ENCODE data around the gene CEMIP. TPM values are rescaled to one million over a fixed set of nuclear protein-coding genes. Genes with fewer than 3 reads are reported as not detected.

CEMIP gene
- total and polyA plus RNA-seq, 8 donors, result 12.4 to 31.8 (median 27.4) TPM

DNA sequence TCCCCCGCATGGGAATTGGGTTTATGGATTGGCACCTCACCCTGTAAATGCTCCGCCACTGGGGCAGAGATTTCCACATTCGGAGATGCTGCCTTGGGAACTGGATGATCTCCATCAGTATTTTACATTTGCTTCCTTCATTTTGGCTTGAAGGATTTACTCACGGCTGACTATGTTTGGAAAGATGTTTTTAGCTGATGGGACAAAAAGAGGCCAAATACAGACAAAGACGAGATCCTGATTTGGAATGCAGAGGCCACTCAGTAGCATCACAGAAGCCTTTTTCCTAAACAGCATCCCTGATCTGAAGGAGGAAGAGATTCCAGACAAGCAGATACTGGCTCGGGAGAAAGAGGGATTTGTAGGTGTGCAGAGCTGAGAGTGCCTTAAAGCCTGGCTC, 133.5 kb downstream of the CEMIP start:
- intact Hi-C loops (cut with DNase I), result no loop called here
- Histone ChIP-seq H3K4me3 (no peak overlapping the region), H3K27ac (no peak overlapping the region), H3K27me3 (no peaks in the 10 kb centered on the region), H3K4me1 (no peaks in the 10 kb centered on the region), H3K36me3 (peaks cover 0 to 29% of the 10 kb centered on the region in 2 donors), H3K9me3 (no peaks in the 10 kb centered on the region)
- ATAC-seq (no peak), DNase-seq (no peak)
- TF ChIP-seq, protein P1, sequence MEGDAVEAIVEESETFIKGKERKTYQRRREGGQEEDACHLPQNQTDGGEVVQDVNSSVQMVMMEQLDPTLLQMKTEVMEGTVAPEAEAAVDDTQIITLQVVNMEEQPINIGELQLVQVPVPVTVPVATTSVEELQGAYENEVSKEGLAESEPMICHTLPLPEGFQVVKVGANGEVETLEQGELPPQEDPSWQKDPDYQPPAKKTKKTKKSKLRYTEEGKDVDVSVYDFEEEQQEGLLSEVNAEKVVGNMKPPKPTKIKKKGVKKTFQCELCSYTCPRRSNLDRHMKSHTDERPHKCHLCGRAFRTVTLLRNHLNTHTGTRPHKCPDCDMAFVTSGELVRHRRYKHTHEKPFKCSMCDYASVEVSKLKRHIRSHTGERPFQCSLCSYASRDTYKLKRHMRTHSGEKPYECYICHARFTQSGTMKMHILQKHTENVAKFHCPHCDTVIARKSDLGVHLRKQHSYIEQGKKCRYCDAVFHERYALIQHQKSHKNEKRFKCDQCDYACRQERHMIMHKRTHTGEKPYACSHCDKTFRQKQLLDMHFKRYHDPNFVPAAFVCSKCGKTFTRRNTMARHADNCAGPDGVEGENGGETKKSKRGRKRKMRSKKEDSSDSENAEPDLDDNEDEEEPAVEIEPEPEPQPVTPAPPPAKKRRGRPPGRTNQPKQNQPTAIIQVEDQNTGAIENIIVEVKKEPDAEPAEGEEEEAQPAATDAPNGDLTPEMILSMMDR (IDR thresholded peaks at IDR 0.05), result no peak

- no peak for ATAC-seq
- Histone ChIP-seq H3K4me1 (no peaks in the 10 kb centered on the region), H3K4me3 (no peak overlapping the region), H3K9me3 (no peaks in the 10 kb centered on the region), H3K27ac (no peak overlapping the region), H3K27me3 (no peaks in the 10 kb centered on the region), H3K36me3 (peaks cover 0 to 20% of the 10 kb centered on the region in 2 donors)
- TF ChIP-seq, protein P1 (IDR thresholded peaks at IDR 0.05), result no peak
- no peak for DNase-seq
- intact Hi-C loops (cut with DNase I), result no loop called here
Measured at GRCh38 chr15:80913541-80913940, 134.4 kb downstream of the CEMIP start.

DNA sequence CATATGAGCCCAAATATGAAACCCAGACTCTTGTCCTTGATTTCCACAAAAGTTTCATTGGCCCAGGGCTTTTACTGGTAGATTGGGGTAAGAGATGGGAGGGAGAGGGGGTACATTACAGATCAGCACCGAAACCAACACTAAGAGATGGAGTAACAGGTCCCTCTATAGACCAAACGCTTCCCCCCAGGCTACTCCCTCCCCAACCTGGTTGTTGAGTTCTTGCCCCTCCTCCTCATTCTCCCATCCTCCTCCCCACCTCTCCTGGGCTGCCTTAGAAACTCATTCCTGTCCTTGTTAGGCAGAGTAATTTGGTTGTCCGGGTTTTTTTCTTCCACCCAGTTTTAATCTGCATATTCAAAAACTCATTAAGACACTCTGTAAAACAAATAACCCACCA, 136.3 kb downstream of the CEMIP start:
- Histone ChIP-seq H3K27me3 (no peaks in the 10 kb centered on the region), H3K27ac (no peak overlapping the region), H3K9me3 (no peaks in the 10 kb centered on the region), H3K36me3 (peaks cover 0 to 7% of the 10 kb centered on the region in 2 donors), H3K4me3 (no peak overlapping the region), H3K4me1 (no peaks in the 10 kb centered on the region)
- intact Hi-C loops (cut with DNase I), result no loop called here
- no peak for DNase-seq
- ATAC-seq, result no peak
- TF ChIP-seq, protein P1 (IDR thresholded peaks at IDR 0.05), result no peak

- TF ChIP-seq, protein P1 (IDR thresholded peaks at IDR 0.05), result no peak
- intact Hi-C loops (cut with DNase I), result no loop called here
- peaks cover 0 to 9% of the 10 kb centered on the region in 2 donors for H3K36me3 ChIP-seq
- DNase-seq (no peak), ATAC-seq (no peak)
- no peaks in the 10 kb centered on the region for H3K9me3 ChIP-seq
- H3K4me1 ChIP-seq, result no peaks in the 10 kb centered on the region
- no peak overlapping the region for H3K27ac ChIP-seq
- H3K4me3 ChIP-seq, result no peak overlapping the region
- no peaks in the 10 kb centered on the region for H3K27me3 ChIP-seq
Measured at GRCh38 chr15:80916056-80916455, 136.9 kb downstream of the CEMIP start.

DNA sequence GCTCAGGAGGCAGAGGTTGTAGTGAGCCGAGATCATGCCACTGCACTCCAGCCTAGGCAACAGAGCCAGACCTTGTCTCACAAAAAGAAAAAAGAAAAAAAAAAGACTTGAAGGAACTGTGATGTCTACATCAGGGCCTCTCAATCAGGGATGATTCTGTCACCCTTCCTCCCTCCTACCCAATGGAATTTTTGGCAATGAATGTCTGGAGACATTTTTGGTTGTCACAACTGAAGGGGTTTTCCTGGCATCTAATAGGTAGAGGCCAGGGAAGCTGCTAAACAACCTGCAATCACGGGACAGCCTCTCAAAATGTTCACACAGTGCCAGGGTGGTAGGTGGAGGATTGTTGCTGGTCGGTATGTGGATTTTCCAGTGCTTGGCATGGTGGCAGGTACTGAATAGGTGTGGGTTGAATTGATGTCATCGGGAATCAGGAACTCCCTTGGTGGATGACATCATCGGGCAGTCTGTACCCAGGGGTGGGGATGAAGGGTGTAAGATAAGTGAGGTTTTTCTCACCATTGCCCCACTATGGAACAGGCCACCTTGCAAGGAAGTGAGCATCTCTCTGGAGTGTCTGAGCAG, 139.1 kb downstream of the CEMIP start:
- DNase-seq, result no peak
- intact Hi-C loops (cut with DNase I), result no loop called here
- TF ChIP-seq, protein P1 (IDR thresholded peaks at IDR 0.05), result no peak
- H3K27me3 ChIP-seq, result no peaks in the 10 kb centered on the region
- H3K27ac ChIP-seq, result no peak overlapping the region
- H3K4me3 ChIP-seq, result no peak overlapping the region
- H3K36me3 ChIP-seq, result peaks cover 0 to 30% of the 10 kb centered on the region in 2 donors
- H3K9me3 ChIP-seq, result no peaks in the 10 kb centered on the region
- no peak for ATAC-seq
- no peaks in the 10 kb centered on the region for H3K4me1 ChIP-seq

All from left lung (tissue), 10 donors.